GM18870 (cell line): Measurements from ENCODE around the gene LDLRAD2.

ENCODE experiments used
- ATAC-seq: cut with Tn5 transposase; IDR thresholded peaks from one replicate; pipeline ENCODE4 v1.9.1; 2021; ENCODE audit warnings: moderate library complexity; ENCODE audit not compliant: unreplicated experiment

Gene LDLRAD2

GRCh38 chr1:21840981-21841380, 28.9 kb downstream of the LDLRAD2 start:
- ATAC-seq: no peak

- ATAC-seq: no peak
Measured at GRCh38 chr1:21841852-21842466, 29.9 kb downstream of the LDLRAD2 start.

- ATAC-seq: no peak
Measured at GRCh38 chr1:21842606-21843162, 30.6 kb downstream of the LDLRAD2 start.

GRCh38 chr1:21843208-21843607, 31.1 kb downstream of the LDLRAD2 start:
- ATAC-seq: no peak

- no peak for ATAC-seq
Measured at GRCh38 chr1:21843996-21844395, 31.9 kb downstream of the LDLRAD2 start.

- ATAC-seq: no peak
Measured at GRCh38 chr1:21845646-21846641, 33.9 kb downstream of the LDLRAD2 start.

GRCh38 chr1:21847223-21848205, 35.4 kb downstream of the LDLRAD2 start:
- ATAC-seq: no peak

- no peak for ATAC-seq
Measured at GRCh38 chr1:21848524-21849174, 36.6 kb downstream of the LDLRAD2 start.

GRCh38 chr1:21849909-21850576, 38.0 kb downstream of the LDLRAD2 start:
- no peak for ATAC-seq

- no peak for ATAC-seq
Measured at GRCh38 chr1:21851430-21852250, 39.6 kb downstream of the LDLRAD2 start.

GRCh38 chr1:21852282-21853130, 40.4 kb downstream of the LDLRAD2 start:
- ATAC-seq: no peak

- no peak for ATAC-seq
Measured at GRCh38 chr1:21853131-21853427, 41.0 kb downstream of the LDLRAD2 start.

- no peak for ATAC-seq
Measured at GRCh38 chr1:21854090-21854750, 42.2 kb downstream of the LDLRAD2 start.

GRCh38 chr1:21854751-21855131, 42.7 kb downstream of the LDLRAD2 start:
- no peak for ATAC-seq

GRCh38 chr1:21855257-21856096, 43.4 kb downstream of the LDLRAD2 start:
- ATAC-seq: no peak

GRCh38 chr1:21857142-21857839, 45.2 kb downstream of the LDLRAD2 start:
- ATAC-seq: no peak
